K562 (cell line): ENCODE data around the gene MYCL. TPM values are rescaled to one million over a fixed set of nuclear protein-coding genes. Genes with fewer than 3 reads are reported as not detected.

Source experiments
- ATF2 ChIP-seq: sonication (generic); formaldehyde crosslinking; IDR thresholded peaks from 2 replicates; pipeline ENCODE4 v1.8.1; 2022; ENCODE audit warnings: missing genetic modification reagents
- CREB5 ChIP-seq: fragments of 250-450 bp; sonication (Bioruptor Pico); IDR thresholded peaks from 2 replicates; pipeline ENCODE4 v1.5.0; 2020; ENCODE audit warnings: mild to moderate bottlenecking
- CTBP1 ChIP-seq: fragments of 450-650 bp; IDR thresholded peaks from 2 replicates; pipeline ENCODE4 v1.6.1; 2016; ENCODE audit warnings: borderline replicate concordance
- DEAF1 ChIP-seq: fragments of 450-650 bp; formaldehyde crosslinking; IDR thresholded peaks from 2 replicates; pipeline ENCODE4 v1.4.0; 2020; ENCODE audit warnings: mild to moderate bottlenecking, moderate library complexity
- EP300 ChIP-seq: IDR thresholded peaks from 2 replicates; pipeline ENCODE4 v1.6.1; 2012; ENCODE audit warnings: low read length, improper control_type of control experiment
- GATA2 ChIP-seq: sonication (generic); formaldehyde crosslinking; IDR thresholded peaks from 2 replicates; pipeline ENCODE4 v1.4.0; 2020; ENCODE audit warnings: mild to moderate bottlenecking, missing genetic modification reagents
- JUND ChIP-seq, 2 experiments: IDR thresholded peaks; 2 replicates in 1 of 2; 3 replicates in 1 of 2; pipeline ENCODE4 v1.6.1; 2011; ENCODE audit warnings: borderline replicate concordance in 2 of 2, low read depth in 2 of 2, low read length in 2 of 2, improper control_type of control experiment in 1 of 2, missing biosample characterization in 1 of 2, missing genetic modification characterization in 1 of 2, missing genetic modification reagents in 1 of 2
- NR1H2 ChIP-seq: sonication (generic); formaldehyde crosslinking; IDR thresholded peaks from 2 replicates; pipeline ENCODE4 v1.4.0; 2020; ENCODE audit warnings: mild to moderate bottlenecking, missing genetic modification reagents
- RNF2 ChIP-seq: sonication (generic); IDR thresholded peaks from 2 replicates; pipeline ENCODE4 v1.6.1; 2016
- SRSF7 ChIP-seq: fragments of 200-400 bp; formaldehyde crosslinking; optimal IDR thresholded peaks from 2 replicates; pipeline ENCODE3; 2017; ENCODE audit warnings: mild to moderate bottlenecking, low read depth, low read length
- TAF7 ChIP-seq: fragments of 450-650 bp; IDR thresholded peaks from 2 replicates; pipeline ENCODE4 v1.6.1; 2016; ENCODE audit warnings: missing genetic modification characterization, missing compliant biosample characterization
- YY1 ChIP-seq, 3 experiments: IDR thresholded peaks; 2 replicates each; pipeline ENCODE4 v1.6.1; 2011; ENCODE audit warnings: low read length in 2 of 3, mild to moderate bottlenecking in 2 of 3, moderate library complexity in 2 of 3, borderline replicate concordance in 1 of 3, control low read depth in 1 of 3, low read depth in 1 of 3; ENCODE audit not compliant: insufficient read depth in 3 of 3, insufficient replicate concordance in 2 of 3, control insufficient read depth in 1 of 3, insufficient read length in 1 of 3; ENCODE audit errors: extremely low read depth in 1 of 3
- ZNF165 ChIP-seq: fragments of 250-450 bp; sonication (Bioruptor Pico); IDR thresholded peaks from 2 replicates; pipeline ENCODE4 v1.4.0; 2020; ENCODE audit warnings: borderline replicate concordance
- ZNF551 ChIP-seq: fragments of 250-450 bp; sonication (Bioruptor Pico); IDR thresholded peaks from 2 replicates; pipeline ENCODE4 v1.5.0; 2021; ENCODE audit warnings: mild to moderate bottlenecking, moderate library complexity
- ZNF586 ChIP-seq: fragments of 450-650 bp; formaldehyde crosslinking; conservative IDR thresholded peaks from 2 replicates; pipeline ENCODE4 v1.4.0; 2020; ENCODE audit warnings: mild to moderate bottlenecking, moderate library complexity
- ZNF609 ChIP-seq: sonication (generic); formaldehyde crosslinking; IDR thresholded peaks from 2 replicates; pipeline ENCODE4 v1.8.1; 2023; ENCODE audit warnings: missing genetic modification reagents, mild to moderate bottlenecking, borderline replicate concordance
- polyA plus RNA-seq, 8 experiments: library from polyadenylated mRNA; depleted of rRNA in 4 of 8; stranded (reverse) in 5 of 8; unstranded in 3 of 8; fragments of >200 nt; fragmentation: Nextera tagmentation in 2 of 8; fragmentation: Illumina TruSeq in 1 of 8; extraction: Ambion mirVana in 2 of 8; extraction: Trizol in 1 of 8; gene quantifications; 2 replicates each; pipeline versions ENCODE4 v1.2.1 to v1.2.3, GENCODE V29; 2011 to 2014; ENCODE audit warnings: inconsistent platforms in 1 of 8, missing spikeins in 1 of 8
- total RNA-seq, 7 experiments: library from RNA; depleted of rRNA in 6 of 7; stranded (reverse); fragments of >200 nt in 6 of 7; fragmentation: Illumina TruSeq in 2 of 7; extraction: Trizol in 2 of 7; gene quantifications; 2 replicates each; pipeline versions ENCODE4 v1.2.1 to v1.2.3, GENCODE V29; 2011 to 2021; ENCODE audit warnings: low replicate concordance in 1 of 7

Gene MYCL
- total and polyA plus RNA-seq, 9 of the 15 experiments (the other 6 are each of a cell fraction or from before 2014, with no cell fraction given), result 3.5 to 22.0 (median 12.8) TPM

GRCh38 chr1:39919545-39919944, 17.8 kb upstream of the MYCL start (continued):
- TF ChIP-seq DEAF1 (CRISPR knock-in tag), result peak; percentile 84
- TF ChIP-seq EP300, result no peak
- TF ChIP-seq RNF2, result peak; percentile 47; the same call in 1 of the 2 replicates
- TF ChIP-seq NR1H2 (CRISPR knock-in tag), result 0 out of 2 replicates have a peak, but pooled peaks have one; percentile 71
- TF ChIP-seq ZNF586 (CRISPR knock-in tag), result no peak
- no peak for TF ChIP-seq GATA2 (CRISPR knock-in tag)
- TF ChIP-seq CREB5, result no peak
- no peak for TF ChIP-seq TAF7 (tag)
- TF ChIP-seq CTBP1, result peak; percentile 86
- TF ChIP-seq YY1 (IDR thresholded peaks at IDR 0.05; ENCODE audit: borderline replicate concordance in 1 of 3, control insufficient read depth in 1 of 3, extremely low read depth in 1 of 3, insufficient read depth in 3 of 3, insufficient read length in 1 of 3, insufficient replicate concordance in 2 of 3, low read depth in 1 of 3, low read length in 2 of 3), result no peak
- TF ChIP-seq ZNF609 (CRISPR knock-in tag), result no peak
- no peak for TF ChIP-seq ZNF551 (CRISPR knock-in tag)
- no peak for TF ChIP-seq SRSF7
- TF ChIP-seq ZNF165 (CRISPR knock-in tag), result no peak
- TF ChIP-seq JUND (IDR thresholded peaks at IDR 0.05; ENCODE audit: borderline replicate concordance, low read depth, low read length), result 0 out of 2 replicates have a peak, but pooled peaks have one; percentile 10
- peak; percentile 16; the same call in 1 of the 3 replicates for TF ChIP-seq JUND (tag; IDR thresholded peaks at IDR 0.05; ENCODE audit: borderline replicate concordance, low read depth, low read length)
- TF ChIP-seq ATF2, result no peak
